T-helper 2 cell treated with Interferon-gamma antibody and Interleukin-4, amounts not matched to agents 5 μg/mL and 100 μg/mL, for 36 hours (primary cell): ENCODE results near the gene MIAT.

Experiments used
- DNase-seq: peaks from one replicate; pipeline ENCODE4 v3.0.0; 2021; ENCODE audit warnings: low spot score
- H3K27ac Mint-ChIP-seq: one replicate; pipeline ENCODE4 v1.8.0; 2021; ENCODE audit warnings: mild to moderate bottlenecking, mixed read lengths
- H3K27me3 Mint-ChIP-seq: one replicate; pipeline ENCODE4 v1.8.0; 2021; ENCODE audit warnings: low read depth, mixed read lengths
- H3K36me3 Mint-ChIP-seq: one replicate; pipeline ENCODE4 v1.8.0; 2021; ENCODE audit warnings: low read depth, mixed read lengths
- H3K4me1 Mint-ChIP-seq: one replicate; pipeline ENCODE4 v1.8.0; 2021; ENCODE audit warnings: low read depth, mixed read lengths
- H3K4me3 Mint-ChIP-seq: one replicate; pipeline ENCODE4 v1.8.0; 2022; ENCODE audit warnings: mild to moderate bottlenecking, moderate library complexity, mixed read lengths
- H3K9me3 Mint-ChIP-seq: one replicate; pipeline ENCODE4 v1.8.0; 2021; ENCODE audit warnings: mixed read lengths

MIAT gene

DNA sequence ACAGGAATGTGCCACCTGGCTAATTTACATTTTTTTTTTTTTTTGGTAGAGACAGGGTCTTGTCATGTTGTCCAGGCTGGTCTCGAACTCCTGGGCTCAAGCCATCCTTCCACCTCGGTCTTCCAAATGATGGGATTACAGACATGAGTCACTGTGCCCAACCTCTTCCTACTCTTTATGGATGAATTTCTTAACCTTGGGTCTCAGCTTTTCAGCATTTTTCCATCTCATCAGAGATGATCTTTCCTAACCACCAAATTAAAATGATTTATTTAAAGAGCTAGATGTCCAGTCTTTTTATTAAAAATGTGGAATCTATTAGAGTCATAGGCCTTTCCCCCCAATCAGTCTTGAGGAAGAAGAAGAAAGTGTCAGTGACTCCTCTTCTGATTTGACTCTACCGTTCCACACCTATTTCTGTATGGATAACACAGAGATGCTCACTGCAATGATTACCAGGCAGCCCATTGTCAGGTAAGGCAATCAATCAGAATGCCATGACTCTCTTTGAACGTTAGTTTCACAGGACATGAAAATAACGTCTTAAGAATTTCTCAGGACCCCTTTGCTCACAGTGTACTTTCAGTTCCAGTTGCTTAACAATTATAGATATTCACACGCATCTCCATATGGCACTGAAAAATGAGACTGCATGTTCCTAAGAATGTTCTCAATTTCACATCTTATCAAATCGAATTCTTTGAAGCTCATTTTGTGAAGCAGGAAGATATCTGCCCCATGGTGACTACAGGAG lies 51.0 kb downstream of the MIAT start:
- no peaks in the 10 kb centered on the region for H3K27me3 Mint-ChIP-seq
- no peak for DNase-seq
- peaks cover 7% of the 10 kb centered on the region for H3K4me1 Mint-ChIP-seq
- no peak overlapping the region for H3K27ac Mint-ChIP-seq
- peaks cover 24% of the 10 kb centered on the region for H3K36me3 Mint-ChIP-seq
- H3K4me3 Mint-ChIP-seq, result no peak overlapping the region
- peaks cover 12% of the 10 kb centered on the region for H3K9me3 Mint-ChIP-seq

GRCh38 chr22:26709617-26710390 lies 52.4 kb downstream of the MIAT start:
- DNase-seq, result no peak
- H3K4me1 Mint-ChIP-seq, result peaks cover 7% of the 10 kb centered on the region
- peaks cover 12% of the 10 kb centered on the region for H3K9me3 Mint-ChIP-seq
- peaks cover 24% of the 10 kb centered on the region for H3K36me3 Mint-ChIP-seq
- no peak overlapping the region for H3K4me3 Mint-ChIP-seq
- no peak overlapping the region for H3K27ac Mint-ChIP-seq
- H3K27me3 Mint-ChIP-seq, result no peaks in the 10 kb centered on the region

GRCh38 chr22:26711205-26711963 lies 54.0 kb downstream of the MIAT start:
- peaks cover 12% of the 10 kb centered on the region for H3K9me3 Mint-ChIP-seq
- no peak overlapping the region for H3K4me3 Mint-ChIP-seq
- no peak for DNase-seq
- H3K27me3 Mint-ChIP-seq, result no peaks in the 10 kb centered on the region
- peaks cover 22% of the 10 kb centered on the region for H3K36me3 Mint-ChIP-seq
- H3K4me1 Mint-ChIP-seq, result peaks cover 7% of the 10 kb centered on the region
- no peak overlapping the region for H3K27ac Mint-ChIP-seq

DNA sequence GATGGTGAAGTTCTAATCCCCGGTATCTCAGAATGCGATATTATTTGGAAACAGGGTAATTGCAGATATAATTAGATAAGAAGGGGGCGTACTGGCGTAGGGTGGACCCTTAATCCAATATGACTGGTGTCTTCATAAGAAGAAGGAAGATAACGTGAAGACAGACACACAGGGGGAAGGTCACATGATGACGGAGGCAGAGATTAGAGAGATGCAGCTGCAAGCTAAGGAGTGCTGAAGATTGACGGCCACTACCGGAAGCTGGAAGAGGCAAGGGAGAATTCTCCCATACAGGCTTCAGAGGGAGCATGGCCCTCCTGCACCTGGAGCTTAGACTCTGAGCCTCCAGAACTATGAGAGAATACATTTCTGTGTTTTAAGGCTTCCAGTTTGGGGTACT lies 54.8 kb downstream of the MIAT start:
- no peak overlapping the region for H3K27ac Mint-ChIP-seq
- peaks cover 8% of the 10 kb centered on the region for H3K9me3 Mint-ChIP-seq
- DNase-seq, result no peak
- H3K36me3 Mint-ChIP-seq, result peaks cover 18% of the 10 kb centered on the region
- peaks cover 7% of the 10 kb centered on the region for H3K4me1 Mint-ChIP-seq
- H3K27me3 Mint-ChIP-seq, result no peaks in the 10 kb centered on the region
- no peak overlapping the region for H3K4me3 Mint-ChIP-seq

DNA sequence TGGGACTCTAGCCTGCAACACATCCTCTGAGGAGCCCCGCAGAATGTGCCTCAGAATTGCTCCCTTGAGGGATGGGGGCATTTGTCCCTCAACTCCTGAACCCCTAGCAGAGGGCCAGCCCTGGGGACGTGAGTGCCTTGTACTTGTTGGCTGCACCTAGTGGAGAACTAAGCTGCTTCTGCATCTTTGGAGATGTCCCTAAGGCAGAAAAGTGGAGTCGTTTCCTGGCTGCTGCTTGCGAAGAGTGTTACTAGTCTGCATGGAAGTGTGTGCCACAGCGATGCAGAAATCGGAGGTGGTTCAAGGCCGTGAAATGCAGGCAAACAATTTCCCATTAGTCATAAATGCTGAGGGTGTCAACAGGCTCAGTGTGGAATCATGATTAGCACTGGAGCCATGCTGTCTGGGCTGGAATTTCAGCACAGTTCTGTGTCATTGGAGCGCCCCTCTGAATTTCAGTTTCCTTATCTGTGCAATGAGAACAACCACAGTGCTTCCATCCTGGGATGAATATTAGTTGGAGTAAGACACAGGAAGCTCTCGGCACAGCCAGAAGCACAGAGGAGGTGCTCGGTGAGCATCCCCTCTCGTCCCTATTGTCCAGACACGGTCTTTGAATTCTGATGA lies 56.5 kb downstream of the MIAT start:
- no peak overlapping the region for H3K27ac Mint-ChIP-seq
- no peaks in the 10 kb centered on the region for H3K9me3 Mint-ChIP-seq

DNA sequence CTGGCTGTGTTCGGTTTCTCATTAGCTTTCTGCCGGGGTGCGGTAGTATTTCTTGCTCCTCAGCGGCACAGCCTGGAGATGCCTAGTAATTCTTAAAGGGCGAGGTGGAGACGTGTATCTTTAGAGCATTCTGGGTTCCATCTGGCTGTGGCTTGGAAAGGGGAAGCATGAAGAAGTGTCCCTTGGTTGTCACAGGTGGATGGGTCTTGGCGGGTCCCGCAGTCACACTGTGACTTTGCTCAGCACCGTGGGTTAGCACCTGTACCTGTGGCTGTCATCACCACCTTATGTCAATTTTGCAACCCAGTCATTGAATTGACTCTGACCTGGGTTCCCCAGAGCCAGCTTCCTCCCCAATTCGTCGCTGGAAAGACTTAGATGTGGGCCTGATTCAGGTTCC lies 57.6 kb downstream of the MIAT start:
- Mint-ChIP-seq H3K36me3 (peaks cover 2% of the 10 kb centered on the region), H3K27ac (no peak overlapping the region)

More for the DNA sequence above, 56.5 kb downstream of the MIAT start:
- DNase-seq, result no peak
- Mint-ChIP-seq H3K4me1 (peaks cover 7% of the 10 kb centered on the region), H3K4me3 (no peak overlapping the region), H3K27me3 (no peaks in the 10 kb centered on the region), H3K36me3 (peaks cover 2% of the 10 kb centered on the region)

DNA sequence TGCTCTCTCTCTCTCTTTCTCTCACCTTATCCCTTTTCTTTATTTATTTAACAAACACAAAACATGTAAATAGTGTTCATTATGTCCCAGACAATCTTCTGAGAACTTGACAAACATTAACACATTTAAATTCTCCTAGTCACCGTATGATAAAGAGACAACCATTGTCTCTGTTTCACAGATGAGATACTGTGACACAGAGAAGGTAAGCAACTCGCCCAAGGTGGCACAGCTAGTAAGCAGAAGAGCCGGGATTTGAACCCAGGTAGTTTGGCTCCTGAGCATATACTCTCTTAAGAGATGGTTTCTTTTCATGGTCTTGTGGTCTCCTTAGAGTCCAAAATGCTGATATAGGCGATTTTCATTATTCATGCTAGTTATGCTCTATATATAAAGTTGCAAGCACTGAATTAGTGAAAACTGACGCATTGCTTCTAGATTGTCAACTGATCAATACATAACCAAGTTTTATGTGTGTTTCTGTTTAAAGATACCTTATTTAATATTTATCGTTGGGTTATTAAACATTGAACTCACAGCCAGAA lies 58.1 kb downstream of the MIAT start:
- DNase-seq, result no peak
- Mint-ChIP-seq H3K27me3 (no peaks in the 10 kb centered on the region), H3K9me3 (no peaks in the 10 kb centered on the region), H3K4me3 (no peak overlapping the region), H3K27ac (no peak overlapping the region), H3K4me1 (peaks cover 7% of the 10 kb centered on the region), H3K36me3 (peaks cover 4% of the 10 kb centered on the region)

More for the DNA sequence above, 57.6 kb downstream of the MIAT start:
- no peak overlapping the region for H3K4me3 Mint-ChIP-seq
- no peaks in the 10 kb centered on the region for H3K27me3 Mint-ChIP-seq
- no peaks in the 10 kb centered on the region for H3K9me3 Mint-ChIP-seq
- DNase-seq, result no peak
- peaks cover 7% of the 10 kb centered on the region for H3K4me1 Mint-ChIP-seq

GRCh38 chr22:26718488-26718887 lies 61.1 kb downstream of the MIAT start:
- Mint-ChIP-seq H3K4me3 (no peak overlapping the region), H3K36me3 (peaks cover 2% of the 10 kb centered on the region), H3K27me3 (no peaks in the 10 kb centered on the region), H3K4me1 (no peaks in the 10 kb centered on the region), H3K27ac (no peak overlapping the region), H3K9me3 (no peaks in the 10 kb centered on the region)
- no peak for DNase-seq

DNA sequence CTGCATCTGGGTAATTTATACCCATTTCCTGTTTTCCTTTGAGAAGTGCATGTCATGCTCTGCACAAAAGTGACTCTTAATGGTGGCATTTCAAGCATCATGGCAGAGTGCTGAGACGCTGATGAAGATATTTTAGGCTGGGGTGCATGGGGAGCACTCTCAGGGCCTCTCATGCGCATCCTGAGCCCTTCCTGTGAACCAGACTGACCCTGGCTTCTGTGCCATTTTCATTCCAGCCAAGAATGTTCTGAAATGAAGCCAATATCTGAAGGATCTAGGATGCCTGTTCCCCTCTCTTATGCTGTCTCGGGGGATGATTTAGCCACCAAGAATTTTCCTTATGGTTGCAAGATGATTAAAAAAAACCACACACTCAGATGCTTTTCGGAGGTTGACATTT lies 61.5 kb downstream of the MIAT start:
- H3K9me3 Mint-ChIP-seq, result no peaks in the 10 kb centered on the region
- peaks cover 2% of the 10 kb centered on the region for H3K36me3 Mint-ChIP-seq
- DNase-seq, result no peak
- H3K4me3 Mint-ChIP-seq, result no peak overlapping the region
- H3K4me1 Mint-ChIP-seq, result no peaks in the 10 kb centered on the region
- H3K27me3 Mint-ChIP-seq, result no peaks in the 10 kb centered on the region
- H3K27ac Mint-ChIP-seq, result no peak overlapping the region

DNA sequence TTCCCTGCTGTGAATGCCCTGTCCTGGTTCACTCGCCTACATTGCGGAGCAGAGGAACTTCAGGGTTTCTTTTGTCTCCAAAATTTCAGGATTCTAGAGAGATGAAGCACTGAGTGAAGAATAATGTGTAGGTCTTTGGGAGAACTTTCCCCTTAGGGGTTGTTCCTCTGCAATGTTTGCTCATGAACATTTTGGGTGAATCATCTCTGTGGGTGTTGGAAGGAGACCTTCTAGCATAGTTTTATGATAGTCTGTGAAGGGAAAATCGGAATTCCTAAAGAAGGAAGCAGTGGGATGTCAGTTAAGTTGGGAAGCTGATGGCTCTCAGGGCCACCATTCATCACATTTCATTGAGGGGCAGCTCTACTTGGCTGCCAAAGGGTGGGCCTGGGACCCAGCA lies 64.8 kb downstream of the MIAT start:
- DNase-seq, result no peak
- no peak overlapping the region for H3K4me3 Mint-ChIP-seq
- H3K36me3 Mint-ChIP-seq, result peaks cover 18% of the 10 kb centered on the region

GRCh38 chr22:26724414-26724813 lies 67.0 kb downstream of the MIAT start:
- no peak overlapping the region for H3K4me3 Mint-ChIP-seq
- no peaks in the 10 kb centered on the region for H3K4me1 Mint-ChIP-seq
- no peak for DNase-seq
- H3K27me3 Mint-ChIP-seq, result no peaks in the 10 kb centered on the region
- H3K27ac Mint-ChIP-seq, result no peak overlapping the region
- peaks cover 22% of the 10 kb centered on the region for H3K36me3 Mint-ChIP-seq
- no peaks in the 10 kb centered on the region for H3K9me3 Mint-ChIP-seq

More for the DNA sequence above, 64.8 kb downstream of the MIAT start:
- Mint-ChIP-seq H3K27ac (no peak overlapping the region), H3K4me1 (no peaks in the 10 kb centered on the region), H3K9me3 (no peaks in the 10 kb centered on the region), H3K27me3 (no peaks in the 10 kb centered on the region)

- H3K36me3 Mint-ChIP-seq, result peaks cover 21% of the 10 kb centered on the region
- no peak overlapping the region for H3K27ac Mint-ChIP-seq
- no peaks in the 10 kb centered on the region for H3K4me1 Mint-ChIP-seq
- H3K4me3 Mint-ChIP-seq, result no peak overlapping the region
- H3K9me3 Mint-ChIP-seq, result no peaks in the 10 kb centered on the region
- DNase-seq, result no peak
- no peaks in the 10 kb centered on the region for H3K27me3 Mint-ChIP-seq
Observed at GRCh38 chr22:26725012-26725676, 67.8 kb downstream of the MIAT start.
